GM10847 (cell line): ENCODE results near the gene AKIRIN1.

Experiments
- POLR2A ChIP-seq: IDR thresholded peaks from 2 replicates; pipeline ENCODE4 v1.6.1; 2011; ENCODE audit not compliant: insufficient read length; ENCODE audit errors: extremely low read depth

AKIRIN1 gene

GRCh38 chr1:39036678-39037077, 45.6 kb downstream of the AKIRIN1 start:
- TF ChIP-seq POLR2A: no peak

DNA sequence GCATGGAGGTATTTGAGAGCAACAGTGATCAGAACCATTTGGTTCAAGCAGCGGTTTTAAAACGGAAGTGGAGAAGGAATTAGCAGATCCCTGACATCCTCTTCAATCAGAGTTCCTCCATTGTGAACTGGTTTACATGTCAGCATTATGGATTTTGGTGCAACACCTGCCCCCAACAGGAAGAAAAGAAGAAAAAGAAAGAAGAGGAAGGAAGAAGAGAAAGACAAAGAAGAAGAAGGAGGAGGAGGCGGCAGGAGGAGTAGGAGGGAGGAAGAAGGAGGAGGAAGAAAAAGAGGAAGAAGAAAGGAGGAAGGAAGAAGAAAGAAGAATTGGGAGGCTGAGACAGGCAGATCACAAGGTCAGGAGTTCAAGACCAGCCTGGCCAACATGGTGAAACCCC, 52.4 kb downstream of the AKIRIN1 start:
- TF ChIP-seq POLR2A: no peak

GRCh38 chr1:39044762-39045161, 53.7 kb downstream of the AKIRIN1 start:
- TF ChIP-seq POLR2A: no peak

GRCh38 chr1:39045231-39045630, 54.2 kb downstream of the AKIRIN1 start:
- no peak for TF ChIP-seq POLR2A

GRCh38 chr1:39046613-39047210, 55.6 kb downstream of the AKIRIN1 start:
- no peak for TF ChIP-seq POLR2A

DNA sequence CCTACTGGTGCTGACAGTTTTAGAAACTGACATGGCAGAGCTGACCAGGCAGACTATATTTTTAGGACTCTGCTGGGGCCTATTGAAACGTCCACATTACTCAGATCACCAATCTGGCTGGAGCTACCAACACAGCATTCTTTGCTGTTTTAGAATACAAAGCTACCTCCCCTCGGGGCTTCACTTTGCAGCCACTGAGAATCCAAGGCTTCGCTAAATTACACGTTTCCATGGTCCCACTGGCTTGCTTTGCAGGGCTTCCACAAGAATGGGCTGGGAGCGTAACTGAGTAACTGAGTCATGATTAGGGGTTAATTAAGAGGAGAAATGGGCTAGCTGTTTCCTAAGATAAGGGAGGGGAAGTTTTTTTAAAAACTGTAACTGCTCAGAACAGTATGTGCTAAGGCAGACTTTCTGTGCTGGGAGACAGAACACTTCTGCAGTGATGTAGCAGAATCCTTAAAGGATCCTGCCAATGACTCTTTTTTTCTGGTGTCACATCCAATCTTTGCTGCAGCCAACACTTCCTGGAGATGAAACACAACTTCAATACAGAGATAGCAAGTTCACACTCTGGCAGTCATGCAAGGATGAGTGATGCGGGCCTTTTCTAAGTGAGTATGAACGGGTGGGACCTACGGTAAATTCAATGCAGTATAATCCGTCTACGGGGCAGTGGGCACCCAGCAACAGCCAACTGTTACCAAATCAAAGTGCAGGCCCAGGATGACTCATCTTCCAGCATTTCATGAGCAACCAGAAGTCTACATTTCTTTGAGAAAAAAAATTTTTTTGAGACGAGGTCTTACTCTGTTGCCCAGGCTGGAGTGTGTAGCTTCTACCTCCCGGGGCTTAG, 56.5 kb downstream of the AKIRIN1 start:
- TF ChIP-seq POLR2A: no peak

DNA sequence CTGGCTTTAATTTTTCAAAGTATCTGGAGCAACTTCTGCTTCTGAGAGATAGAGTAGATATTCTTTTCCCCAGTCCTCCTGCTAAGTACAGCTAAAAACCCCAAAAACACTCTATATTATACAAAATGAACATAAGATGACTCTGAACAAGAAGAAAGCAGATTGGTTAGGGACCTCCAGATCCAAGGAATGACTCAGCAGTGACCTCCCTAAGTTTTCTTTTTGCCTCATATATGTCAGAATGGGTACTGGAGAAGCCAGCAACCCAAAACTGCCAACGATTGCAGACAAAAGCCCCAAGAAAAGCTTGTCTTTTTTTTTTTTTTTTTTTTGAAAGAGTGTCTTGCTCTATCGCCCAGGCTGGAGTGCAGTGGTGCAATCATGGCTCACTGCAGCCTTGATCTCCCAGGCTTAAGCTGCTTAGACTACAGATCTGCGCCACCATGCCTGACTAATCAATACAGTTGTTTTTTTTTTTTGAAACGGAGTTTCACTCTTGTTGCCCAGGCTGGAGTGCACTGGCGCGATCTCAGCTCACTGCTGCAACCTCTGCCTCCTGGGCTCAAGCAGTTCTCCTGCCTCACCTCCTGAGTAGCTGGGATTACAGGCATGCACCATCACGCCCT, 57.8 kb downstream of the AKIRIN1 start:
- no peak for TF ChIP-seq POLR2A

DNA sequence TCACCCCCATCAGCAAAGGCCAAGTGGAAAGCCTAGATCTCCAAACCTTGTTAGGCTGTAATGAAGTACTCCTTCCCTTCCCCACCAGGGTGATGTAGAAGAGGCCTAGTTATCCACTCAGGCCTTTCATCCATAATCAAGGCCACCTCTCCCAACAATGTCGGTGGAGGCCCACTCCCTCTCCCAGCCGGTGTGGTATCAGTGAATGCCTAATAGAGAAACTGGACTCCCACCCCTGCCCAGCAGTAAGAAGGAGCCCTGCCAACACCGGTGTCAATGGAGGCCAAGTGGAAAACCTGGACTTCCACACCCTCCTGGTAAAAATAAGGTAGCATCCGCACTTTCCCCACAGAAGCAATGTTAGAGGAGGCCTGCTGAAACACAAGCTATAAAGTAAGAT, 58.9 kb downstream of the AKIRIN1 start:
- no peak for TF ChIP-seq POLR2A

GRCh38 chr1:39051956-39052355, 60.9 kb downstream of the AKIRIN1 start:
- TF ChIP-seq POLR2A: no peak
